H1 (cell line): ENCODE results near the gene TMA7B. TPM values are rescaled to one million over a fixed set of nuclear protein-coding genes. Genes with fewer than 3 reads are reported as not detected.

ENCODE experiments used
- ASH2L ChIP-seq: fragments of 200-600, 300-600 bp; sonication (generic); IDR thresholded peaks from one replicate; pipeline ENCODE4 v1.7.1; 2017; ENCODE audit warnings: low read length
- CBX8 ChIP-seq: fragments of 300-800, 300-1000 bp; sonication (generic); IDR thresholded peaks from 2 replicates; pipeline ENCODE4 v1.7.1; 2016; ENCODE audit warnings: low read depth, low read length, borderline replicate concordance
- CHD1 ChIP-seq: IDR thresholded peaks from 2 replicates; pipeline ENCODE4 v1.6.1; 2012; ENCODE audit warnings: low read depth, low read length, improper control_type of control experiment
- EGR1 ChIP-seq: IDR thresholded peaks from 2 replicates; pipeline ENCODE4 v1.6.1; 2011; ENCODE audit warnings: low read depth, low read length, borderline replicate concordance
- EZH2 ChIP-seq: fragments of 200-600 bp; sonication (generic); IDR thresholded peaks from 2 replicates; pipeline ENCODE4 v1.7.1; 2012; ENCODE audit warnings: low read depth, mild to moderate bottlenecking, moderate library complexity, low read length, inconsistent platforms; ENCODE audit not compliant: severe bottlenecking
- FOSL1 ChIP-seq: IDR thresholded peaks from 2 replicates; pipeline ENCODE4 v1.6.1; 2011; ENCODE audit warnings: mild to moderate bottlenecking, low read depth, low read length, moderate library complexity; ENCODE audit not compliant: insufficient read depth
- GABPA ChIP-seq: IDR thresholded peaks from 2 replicates; pipeline ENCODE4 v1.6.1; 2011; ENCODE audit warnings: mild to moderate bottlenecking, low read length, moderate library complexity, borderline replicate concordance; ENCODE audit not compliant: insufficient read depth
- JUN ChIP-seq: IDR thresholded peaks from 2 replicates; pipeline ENCODE4 v1.6.1; 2011; ENCODE audit warnings: low read depth, mild to moderate bottlenecking, improper control_type of control experiment, low read length
- JUND ChIP-seq: IDR thresholded peaks from 2 replicates; pipeline ENCODE4 v1.6.1; 2011; ENCODE audit warnings: mild to moderate bottlenecking, improper control_type of control experiment, low read length
- POLR2A ChIP-seq, 2 experiments: IDR thresholded peaks; 1 replicate in 1 of 2; 2 replicates in 1 of 2; pipeline ENCODE4 v1.6.1; 2011; ENCODE audit warnings: low read depth in 2 of 2, low read length in 2 of 2, mild to moderate bottlenecking in 2 of 2; ENCODE audit errors: control extremely low read depth in 1 of 2
- POLR2AphosphoS5 ChIP-seq: IDR thresholded peaks from 2 replicates; pipeline ENCODE4 v1.6.1; 2011; ENCODE audit warnings: low read depth, low read length
- RBBP5 ChIP-seq: IDR thresholded peaks from 2 replicates; pipeline ENCODE4 v1.7.1; 2012; ENCODE audit warnings: low read depth, mild to moderate bottlenecking, inconsistent platforms, low read length, moderate library complexity, borderline replicate concordance
- RFX5 ChIP-seq: IDR thresholded peaks from 2 replicates; pipeline ENCODE4 v1.6.1; 2011; ENCODE audit warnings: low read depth, low read length, improper control_type of control experiment, borderline replicate concordance
- SP1 ChIP-seq: IDR thresholded peaks from 2 replicates; pipeline ENCODE4 v1.6.1; 2011; ENCODE audit warnings: low read depth, low read length
- SP2 ChIP-seq: IDR thresholded peaks from 2 replicates; pipeline ENCODE4 v1.6.1; 2012; ENCODE audit warnings: mild to moderate bottlenecking, low read length, inconsistent platforms
- SUZ12 ChIP-seq: fragments of 200-600 bp; sonication (generic); IDR thresholded peaks from 2 replicates; pipeline ENCODE4 v1.6.1; 2012; ENCODE audit warnings: mild to moderate bottlenecking, inconsistent platforms, low read length, moderate library complexity, mixed read lengths
- TBP ChIP-seq: IDR thresholded peaks from 2 replicates; pipeline ENCODE4 v1.6.1; 2011; ENCODE audit warnings: low read depth, low read length, improper control_type of control experiment
- TEAD4 ChIP-seq: IDR thresholded peaks from 2 replicates; pipeline ENCODE4 v1.6.1; 2012; ENCODE audit warnings: low read depth, low read length, inconsistent platforms, mixed read lengths
- polyA plus RNA-seq, 7 experiments: library from polyadenylated mRNA; depleted of rRNA in 3 of 7; stranded (reverse) in 5 of 7; unstranded in 2 of 7; fragments of >200 nt in 5 of 7; fragments of 200-250 nt in 2 of 7; gene quantifications; 1 replicate in 5 of 7; 2 replicates in 1 of 7; 4 replicates in 1 of 7; pipeline versions ENCODE4 v1.2.1 to v1.2.3, GENCODE V29; 2011 to 2013; ENCODE audit warnings: missing spikeins in 2 of 7, mixed read lengths in 2 of 7
- total RNA-seq: library from RNA; stranded (reverse); fragmentation: NEBNext Ultra II Directional; extraction: Animal tissue kit (Norgen Biotek cat#: 25700); gene quantifications from 2 replicates; pipeline ENCODE4 v1.2.1, GENCODE V29; 2021
- TF ChIP-seq, protein P1 (sequence below), 3 experiments: IDR thresholded peaks; 1 replicate in 2 of 3; 2 replicates in 1 of 3; pipeline versions ENCODE4 v1.5.1 to v1.6.1; 2011; ENCODE audit warnings: low read length in 3 of 3, mild to moderate bottlenecking in 3 of 3, inconsistent platforms in 2 of 3, low read depth in 1 of 3, moderate library complexity in 1 of 3; ENCODE audit not compliant: insufficient read depth in 1 of 3; ENCODE audit errors: control extremely low read depth in 1 of 3

The TMA7B gene
- total and polyA plus RNA-seq, 2 of the 8 experiments (the other 6 are each of a cell fraction or from before 2014, with no cell fraction given) = not detected

DNA sequence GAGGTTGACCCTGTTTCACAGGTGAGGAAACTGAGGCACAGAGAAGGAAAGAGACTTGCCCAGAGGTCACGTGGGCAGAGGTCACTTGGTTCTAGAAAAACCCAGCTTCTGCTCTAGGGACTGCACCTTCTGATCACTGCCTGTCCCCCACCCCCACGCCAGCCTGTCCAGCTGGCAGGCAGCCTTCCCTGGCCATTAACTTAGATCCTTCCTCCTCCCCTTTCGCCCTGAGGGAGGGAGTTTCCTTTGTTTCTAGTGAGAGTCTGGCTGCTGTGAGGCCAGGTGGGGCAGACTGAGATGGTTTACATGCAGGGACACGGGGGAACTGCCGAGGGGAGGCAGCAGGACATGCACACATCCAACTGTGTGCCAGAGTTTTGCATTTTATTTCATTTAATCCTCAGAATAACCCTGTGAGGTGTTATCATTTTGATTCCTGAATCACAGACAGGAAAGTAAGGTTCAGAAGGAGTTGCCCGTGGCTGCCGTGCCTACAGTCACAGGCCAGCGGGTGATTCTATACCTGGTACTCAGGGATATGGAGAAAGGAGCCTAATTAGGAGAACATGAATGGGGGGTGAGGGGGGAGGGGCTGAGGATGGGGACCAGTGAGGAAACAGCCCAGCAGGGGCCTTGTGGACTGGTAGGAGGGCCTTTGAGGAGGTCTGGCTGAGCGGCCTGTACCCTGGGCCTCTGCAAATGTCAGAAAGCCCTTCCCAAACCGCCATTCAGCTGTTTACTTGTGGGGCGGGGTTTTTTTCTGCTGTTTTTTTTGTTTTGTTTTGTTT, 37.9 kb downstream of the TMA7B start (continued):
- no peak for TF ChIP-seq EGR1
- no peak for TF ChIP-seq POLR2AphosphoS5
- no peak for TF ChIP-seq CBX8
- TF ChIP-seq, protein P1, sequence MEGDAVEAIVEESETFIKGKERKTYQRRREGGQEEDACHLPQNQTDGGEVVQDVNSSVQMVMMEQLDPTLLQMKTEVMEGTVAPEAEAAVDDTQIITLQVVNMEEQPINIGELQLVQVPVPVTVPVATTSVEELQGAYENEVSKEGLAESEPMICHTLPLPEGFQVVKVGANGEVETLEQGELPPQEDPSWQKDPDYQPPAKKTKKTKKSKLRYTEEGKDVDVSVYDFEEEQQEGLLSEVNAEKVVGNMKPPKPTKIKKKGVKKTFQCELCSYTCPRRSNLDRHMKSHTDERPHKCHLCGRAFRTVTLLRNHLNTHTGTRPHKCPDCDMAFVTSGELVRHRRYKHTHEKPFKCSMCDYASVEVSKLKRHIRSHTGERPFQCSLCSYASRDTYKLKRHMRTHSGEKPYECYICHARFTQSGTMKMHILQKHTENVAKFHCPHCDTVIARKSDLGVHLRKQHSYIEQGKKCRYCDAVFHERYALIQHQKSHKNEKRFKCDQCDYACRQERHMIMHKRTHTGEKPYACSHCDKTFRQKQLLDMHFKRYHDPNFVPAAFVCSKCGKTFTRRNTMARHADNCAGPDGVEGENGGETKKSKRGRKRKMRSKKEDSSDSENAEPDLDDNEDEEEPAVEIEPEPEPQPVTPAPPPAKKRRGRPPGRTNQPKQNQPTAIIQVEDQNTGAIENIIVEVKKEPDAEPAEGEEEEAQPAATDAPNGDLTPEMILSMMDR (IDR thresholded peaks at IDR 0.05; ENCODE audit: control extremely low read depth in 1 of 3, insufficient read depth in 1 of 3, low read depth in 1 of 3, low read length in 3 of 3) = no peak
- TF ChIP-seq TEAD4 = no peak
- no peak for TF ChIP-seq POLR2A (IDR thresholded peaks at IDR 0.05; ENCODE audit: control extremely low read depth in 1 of 2, low read depth in 2 of 2, low read length in 2 of 2)
- no peak for TF ChIP-seq CHD1
- TF ChIP-seq SP1 = no peak; the same call in 1 of the 2 replicates
- no peak for TF ChIP-seq EZH2
- peak; percentile 15; the same call in 1 of the 2 replicates for TF ChIP-seq GABPA
- no peak for TF ChIP-seq JUN
- TF ChIP-seq FOSL1 = no peak
- TF ChIP-seq SP2 = no peak
- no peak for TF ChIP-seq TBP
- TF ChIP-seq RFX5 = no peak
- no peak for TF ChIP-seq JUND
- 0 out of 2 replicates have a peak, but pooled peaks have one; percentile 24 for TF ChIP-seq RBBP5
- TF ChIP-seq SUZ12 = no peak
- peak; percentile 29 for TF ChIP-seq ASH2L
